ENCODE results near the gene TRPM3.

TRPM3 gene

GRCh38 chr9:70791936-70792335 is 329.5 kb downstream of the TRPM3 start:
- H3K36me3 ChIP-seq (ENCODE audit: control insufficient read depth in 5 of 5, insufficient read depth in 5 of 5, low read length in 5 of 5) = no peaks in the 10 kb centered on the region
- H3K4me3 ChIP-seq (ENCODE audit: low read depth in 1 of 5, low read length in 5 of 5) = no peak overlapping the region
- H3K27ac ChIP-seq (ENCODE audit: low read depth, low read length) = no peak overlapping the region
- no peak overlapping the region for H3K9ac ChIP-seq (ENCODE audit: low read length in 5 of 5)
- H3K4me1 ChIP-seq (ENCODE audit: control insufficient read depth in 5 of 5, insufficient read depth in 5 of 5, low read length in 5 of 5) = peaks cover 0 to 5% (median 0%) of the 10 kb centered on the region in 5 donors
- no peaks in the 10 kb centered on the region for H3K9me3 ChIP-seq (ENCODE audit: control insufficient read depth in 5 of 5, low read length in 5 of 5)
- H3K27me3 ChIP-seq (ENCODE audit: control insufficient read depth in 5 of 5, insufficient read depth in 4 of 5, low read length in 5 of 5) = no peaks in the 10 kb centered on the region

GRCh38 chr9:70789086-70789485 is 332.3 kb downstream of the TRPM3 start:
- Histone ChIP-seq H3K27ac (ENCODE audit: low read depth, low read length) (no peak overlapping the region), H3K9ac (ENCODE audit: low read length in 5 of 5) (no peak overlapping the region), H3K4me1 (ENCODE audit: control insufficient read depth in 5 of 5, insufficient read depth in 5 of 5, low read length in 5 of 5) (peaks cover 0 to 5% (median 0%) of the 10 kb centered on the region in 5 donors), H3K9me3 (ENCODE audit: control insufficient read depth in 5 of 5, low read length in 5 of 5) (no peaks in the 10 kb centered on the region), H3K36me3 (ENCODE audit: control insufficient read depth in 5 of 5, insufficient read depth in 5 of 5, low read length in 5 of 5) (no peaks in the 10 kb centered on the region), H3K4me3 (ENCODE audit: low read depth in 1 of 5, low read length in 5 of 5) (no peak overlapping the region), H3K27me3 (ENCODE audit: control insufficient read depth in 5 of 5, insufficient read depth in 4 of 5, low read length in 5 of 5) (no peaks in the 10 kb centered on the region)

- Histone ChIP-seq H3K36me3 (ENCODE audit: control insufficient read depth in 5 of 5, insufficient read depth in 5 of 5, low read length in 5 of 5) (no peaks in the 10 kb centered on the region), H3K9me3 (ENCODE audit: control insufficient read depth in 5 of 5, low read length in 5 of 5) (no peaks in the 10 kb centered on the region), H3K4me1 (ENCODE audit: control insufficient read depth in 5 of 5, insufficient read depth in 5 of 5, low read length in 5 of 5) (no peaks in the 10 kb centered on the region), H3K27ac (ENCODE audit: low read depth, low read length) (no peak overlapping the region), H3K4me3 (ENCODE audit: low read depth in 1 of 5, low read length in 5 of 5) (no peak overlapping the region), H3K9ac (ENCODE audit: low read length in 5 of 5) (no peak overlapping the region), H3K27me3 (ENCODE audit: control insufficient read depth in 5 of 5, insufficient read depth in 4 of 5, low read length in 5 of 5) (no peaks in the 10 kb centered on the region)
Measured at GRCh38 chr9:70784456-70784855, 337.0 kb downstream of the TRPM3 start.

- no peaks in the 10 kb centered on the region for H3K27me3 ChIP-seq (ENCODE audit: control insufficient read depth in 5 of 5, insufficient read depth in 4 of 5, low read length in 5 of 5)
- H3K36me3 ChIP-seq (ENCODE audit: control insufficient read depth in 5 of 5, insufficient read depth in 5 of 5, low read length in 5 of 5) = no peaks in the 10 kb centered on the region
- H3K4me3 ChIP-seq (ENCODE audit: low read depth in 1 of 5, low read length in 5 of 5) = no peak overlapping the region
- no peak overlapping the region for H3K9ac ChIP-seq (ENCODE audit: low read length in 5 of 5)
- H3K27ac ChIP-seq (ENCODE audit: low read depth, low read length) = no peak overlapping the region
- no peaks in the 10 kb centered on the region for H3K9me3 ChIP-seq (ENCODE audit: control insufficient read depth in 5 of 5, low read length in 5 of 5)
- H3K4me1 ChIP-seq (ENCODE audit: control insufficient read depth in 5 of 5, insufficient read depth in 5 of 5, low read length in 5 of 5) = no peaks in the 10 kb centered on the region
Measured at GRCh38 chr9:70778568-70778967, 342.9 kb downstream of the TRPM3 start.

GRCh38 chr9:70773579-70773978 is 347.8 kb downstream of the TRPM3 start:
- no peak overlapping the region for H3K4me3 ChIP-seq (ENCODE audit: low read depth in 1 of 5, low read length in 5 of 5)
- H3K9ac ChIP-seq (ENCODE audit: low read length in 5 of 5) = no peak overlapping the region
- H3K9me3 ChIP-seq (ENCODE audit: control insufficient read depth in 5 of 5, low read length in 5 of 5) = no peaks in the 10 kb centered on the region
- no peaks in the 10 kb centered on the region for H3K36me3 ChIP-seq (ENCODE audit: control insufficient read depth in 5 of 5, insufficient read depth in 5 of 5, low read length in 5 of 5)
- H3K27me3 ChIP-seq (ENCODE audit: control insufficient read depth in 5 of 5, insufficient read depth in 4 of 5, low read length in 5 of 5) = no peaks in the 10 kb centered on the region
- no peak overlapping the region for H3K27ac ChIP-seq (ENCODE audit: low read depth, low read length)
- H3K4me1 ChIP-seq (ENCODE audit: control insufficient read depth in 5 of 5, insufficient read depth in 5 of 5, low read length in 5 of 5) = no peaks in the 10 kb centered on the region

- H3K9ac ChIP-seq (ENCODE audit: low read length in 5 of 5) = no peak overlapping the region
Measured at GRCh38 chr9:70772601-70773000, 348.8 kb downstream of the TRPM3 start.

GRCh38 chr9:70765946-70766345 is 355.5 kb downstream of the TRPM3 start:
- H3K9ac ChIP-seq (ENCODE audit: low read length in 5 of 5) = no peak overlapping the region
- H3K4me1 ChIP-seq (ENCODE audit: control insufficient read depth in 5 of 5, insufficient read depth in 5 of 5, low read length in 5 of 5) = no peaks in the 10 kb centered on the region
- no peak overlapping the region for H3K27ac ChIP-seq (ENCODE audit: low read depth, low read length)
- H3K27me3 ChIP-seq (ENCODE audit: control insufficient read depth in 5 of 5, insufficient read depth in 4 of 5, low read length in 5 of 5) = no peaks in the 10 kb centered on the region
- H3K9me3 ChIP-seq (ENCODE audit: control insufficient read depth in 5 of 5, low read length in 5 of 5) = no peaks in the 10 kb centered on the region
- H3K4me3 ChIP-seq (ENCODE audit: low read depth in 1 of 5, low read length in 5 of 5) = no peak overlapping the region
- H3K36me3 ChIP-seq (ENCODE audit: control insufficient read depth in 5 of 5, insufficient read depth in 5 of 5, low read length in 5 of 5) = no peaks in the 10 kb centered on the region

More at GRCh38 chr9:70772601-70773000, 348.8 kb downstream of the TRPM3 start:
- Histone ChIP-seq H3K4me3 (ENCODE audit: low read depth in 1 of 5, low read length in 5 of 5) (no peak overlapping the region), H3K4me1 (ENCODE audit: control insufficient read depth in 5 of 5, insufficient read depth in 5 of 5, low read length in 5 of 5) (no peaks in the 10 kb centered on the region), H3K27me3 (ENCODE audit: control insufficient read depth in 5 of 5, insufficient read depth in 4 of 5, low read length in 5 of 5) (no peaks in the 10 kb centered on the region), H3K27ac (ENCODE audit: low read depth, low read length) (no peak overlapping the region), H3K9me3 (ENCODE audit: control insufficient read depth in 5 of 5, low read length in 5 of 5) (no peaks in the 10 kb centered on the region), H3K36me3 (ENCODE audit: control insufficient read depth in 5 of 5, insufficient read depth in 5 of 5, low read length in 5 of 5) (no peaks in the 10 kb centered on the region)

- H3K9ac ChIP-seq (ENCODE audit: low read length in 5 of 5) = no peak overlapping the region
- H3K4me3 ChIP-seq (ENCODE audit: low read depth in 1 of 5, low read length in 5 of 5) = no peak overlapping the region
- H3K4me1 ChIP-seq (ENCODE audit: control insufficient read depth in 5 of 5, insufficient read depth in 5 of 5, low read length in 5 of 5) = no peaks in the 10 kb centered on the region
- no peak overlapping the region for H3K27ac ChIP-seq (ENCODE audit: low read depth, low read length)
- H3K9me3 ChIP-seq (ENCODE audit: control insufficient read depth in 5 of 5, low read length in 5 of 5) = no peaks in the 10 kb centered on the region
- no peaks in the 10 kb centered on the region for H3K36me3 ChIP-seq (ENCODE audit: control insufficient read depth in 5 of 5, insufficient read depth in 5 of 5, low read length in 5 of 5)
- H3K27me3 ChIP-seq (ENCODE audit: control insufficient read depth in 5 of 5, insufficient read depth in 4 of 5, low read length in 5 of 5) = no peaks in the 10 kb centered on the region
Measured at GRCh38 chr9:70761139-70761670, 360.2 kb downstream of the TRPM3 start.

GRCh38 chr9:70760228-70760627 is 361.2 kb downstream of the TRPM3 start:
- H3K36me3 ChIP-seq (ENCODE audit: control insufficient read depth in 5 of 5, insufficient read depth in 5 of 5, low read length in 5 of 5) = no peaks in the 10 kb centered on the region
- no peak overlapping the region for H3K9ac ChIP-seq (ENCODE audit: low read length in 5 of 5)
- no peaks in the 10 kb centered on the region for H3K4me1 ChIP-seq (ENCODE audit: control insufficient read depth in 5 of 5, insufficient read depth in 5 of 5, low read length in 5 of 5)
- H3K27ac ChIP-seq (ENCODE audit: low read depth, low read length) = no peak overlapping the region
- H3K4me3 ChIP-seq (ENCODE audit: low read depth in 1 of 5, low read length in 5 of 5) = no peak overlapping the region
- no peaks in the 10 kb centered on the region for H3K9me3 ChIP-seq (ENCODE audit: control insufficient read depth in 5 of 5, low read length in 5 of 5)
- H3K27me3 ChIP-seq (ENCODE audit: control insufficient read depth in 5 of 5, insufficient read depth in 4 of 5, low read length in 5 of 5) = no peaks in the 10 kb centered on the region

GRCh38 chr9:70753311-70753710 is 368.1 kb downstream of the TRPM3 start:
- H3K36me3 ChIP-seq (ENCODE audit: control insufficient read depth in 5 of 5, insufficient read depth in 5 of 5, low read length in 5 of 5) = no peaks in the 10 kb centered on the region
- H3K9ac ChIP-seq (ENCODE audit: low read length in 5 of 5) = no peak overlapping the region
- no peaks in the 10 kb centered on the region for H3K27me3 ChIP-seq (ENCODE audit: control insufficient read depth in 5 of 5, insufficient read depth in 4 of 5, low read length in 5 of 5)
- H3K4me1 ChIP-seq (ENCODE audit: control insufficient read depth in 5 of 5, insufficient read depth in 5 of 5, low read length in 5 of 5) = no peaks in the 10 kb centered on the region
- H3K4me3 ChIP-seq (ENCODE audit: low read depth in 1 of 5, low read length in 5 of 5) = no peak overlapping the region
- no peak overlapping the region for H3K27ac ChIP-seq (ENCODE audit: low read depth, low read length)
- no peaks in the 10 kb centered on the region for H3K9me3 ChIP-seq (ENCODE audit: control insufficient read depth in 5 of 5, low read length in 5 of 5)

GRCh38 chr9:70749066-70749465 is 372.4 kb downstream of the TRPM3 start:
- Histone ChIP-seq H3K9me3 (ENCODE audit: control insufficient read depth in 5 of 5, low read length in 5 of 5) (no peaks in the 10 kb centered on the region), H3K36me3 (ENCODE audit: control insufficient read depth in 5 of 5, insufficient read depth in 5 of 5, low read length in 5 of 5) (no peaks in the 10 kb centered on the region), H3K27ac (ENCODE audit: low read depth, low read length) (no peak overlapping the region), H3K4me3 (ENCODE audit: low read depth in 1 of 5, low read length in 5 of 5) (no peak overlapping the region), H3K27me3 (ENCODE audit: control insufficient read depth in 5 of 5, insufficient read depth in 4 of 5, low read length in 5 of 5) (no peaks in the 10 kb centered on the region), H3K9ac (ENCODE audit: low read length in 5 of 5) (no peak overlapping the region), H3K4me1 (ENCODE audit: control insufficient read depth in 5 of 5, insufficient read depth in 5 of 5, low read length in 5 of 5) (peaks cover 0 to 7% (median 0%) of the 10 kb centered on the region in 5 donors)

All from subcutaneous abdominal adipose tissue (tissue), 5 donors.